Astrocyte of the cerebellum (primary cell): ENCODE measurements around the gene KRTAP10-8.

Experiments used
- DNase-seq: peaks from one replicate; pipeline ENCODE4 v3.0.0-alpha.2; 2011; ENCODE audit warnings: low read depth
- H3K4me3 ChIP-seq: 2 replicates; pipeline ENCODE4 v1.5.1; 2011; ENCODE audit warnings: mild to moderate bottlenecking, low read depth, low read length, moderate library complexity
- CTCF ChIP-seq: IDR thresholded peaks from 2 replicates; pipeline ENCODE4 v1.5.1; 2012; ENCODE audit warnings: low read length, low read depth, moderate library complexity, mild to moderate bottlenecking; ENCODE audit errors: missing control alignments
- in situ Hi-C: cut with HindIII; loops from 2 replicates; pipeline ENCODE4 v1.10.0; 2017; ENCODE audit warnings: low sequenced_read_pairs

KRTAP10-8 gene

GRCh38 chr21:44581158-44581557, 30.7 kb upstream of the KRTAP10-8 start:
- no peak for DNase-seq

GRCh38 chr21:44582055-44582454, 29.8 kb upstream of the KRTAP10-8 start:
- TF ChIP-seq CTCF = no peak
- in situ Hi-C loops = no loop called here
- DNase-seq = no peak
- H3K4me3 ChIP-seq = no peak overlapping the region

More at GRCh38 chr21:44581158-44581557, 30.7 kb upstream of the KRTAP10-8 start:
- in situ Hi-C loops = no loop called here
- H3K4me3 ChIP-seq = no peak overlapping the region
- TF ChIP-seq CTCF = no peak

GRCh38 chr21:44583089-44583799, 28.6 kb upstream of the KRTAP10-8 start:
- TF ChIP-seq CTCF = no peak
- in situ Hi-C loops = no loop called here
- DNase-seq = no peak
- no peak overlapping the region for H3K4me3 ChIP-seq

GRCh38 chr21:44583800-44584147, 28.1 kb upstream of the KRTAP10-8 start:
- DNase-seq = no peak
- in situ Hi-C loops = no loop called here
- no peak for TF ChIP-seq CTCF
- H3K4me3 ChIP-seq = no peak overlapping the region

- H3K4me3 ChIP-seq = no peak overlapping the region
- no peak for DNase-seq
- in situ Hi-C loops = no loop called here
- no peak for TF ChIP-seq CTCF
These were observed 26.0 kb upstream of the KRTAP10-8 start for GRCh38 chr21:44585892-44586291.

- no peak overlapping the region for H3K4me3 ChIP-seq
- in situ Hi-C loops = no loop called here
- DNase-seq = no peak
- no peak for TF ChIP-seq CTCF
These were observed 22.8 kb upstream of the KRTAP10-8 start for GRCh38 chr21:44589094-44589493.
